Fibroblast of pulmonary artery (primary cell): ENCODE data around the gene IFT74.

Experiments used
- DNase-seq: peaks from one replicate; pipeline ENCODE4 v3.0.0-alpha.2; 2010; ENCODE audit warnings: low read depth
- H3K4me3 ChIP-seq: replicated peaks from 2 replicates; pipeline ENCODE4 v1.5.1; 2011; ENCODE audit warnings: low read depth, mild to moderate bottlenecking, control low read depth, low read length, moderate library complexity
- TF ChIP-seq, protein P1 (sequence below): IDR thresholded peaks from 2 replicates; pipeline ENCODE4 v1.5.1; 2011; ENCODE audit warnings: mild to moderate bottlenecking, control low read depth, low read length, inconsistent platforms; ENCODE audit errors: missing control alignments

Gene IFT74

GRCh38 chr9:27108981-27109541, 152.8 kb downstream of the IFT74 start, which contains the start of gene TEK:
Gene TEK (plus strand): TSS chr9:27109225. CDS start chr9:27109591, 366 bp downstream.
- H3K4me3 ChIP-seq = peak within 1 kb of the TSS; percentile 60
- peak; percentile 53 for DNase-seq

GRCh38 chr9:27109621-27110020, 153.4 kb downstream of the IFT74 start:
- TF ChIP-seq, protein P1, sequence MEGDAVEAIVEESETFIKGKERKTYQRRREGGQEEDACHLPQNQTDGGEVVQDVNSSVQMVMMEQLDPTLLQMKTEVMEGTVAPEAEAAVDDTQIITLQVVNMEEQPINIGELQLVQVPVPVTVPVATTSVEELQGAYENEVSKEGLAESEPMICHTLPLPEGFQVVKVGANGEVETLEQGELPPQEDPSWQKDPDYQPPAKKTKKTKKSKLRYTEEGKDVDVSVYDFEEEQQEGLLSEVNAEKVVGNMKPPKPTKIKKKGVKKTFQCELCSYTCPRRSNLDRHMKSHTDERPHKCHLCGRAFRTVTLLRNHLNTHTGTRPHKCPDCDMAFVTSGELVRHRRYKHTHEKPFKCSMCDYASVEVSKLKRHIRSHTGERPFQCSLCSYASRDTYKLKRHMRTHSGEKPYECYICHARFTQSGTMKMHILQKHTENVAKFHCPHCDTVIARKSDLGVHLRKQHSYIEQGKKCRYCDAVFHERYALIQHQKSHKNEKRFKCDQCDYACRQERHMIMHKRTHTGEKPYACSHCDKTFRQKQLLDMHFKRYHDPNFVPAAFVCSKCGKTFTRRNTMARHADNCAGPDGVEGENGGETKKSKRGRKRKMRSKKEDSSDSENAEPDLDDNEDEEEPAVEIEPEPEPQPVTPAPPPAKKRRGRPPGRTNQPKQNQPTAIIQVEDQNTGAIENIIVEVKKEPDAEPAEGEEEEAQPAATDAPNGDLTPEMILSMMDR = no peak

More at GRCh38 chr9:27108981-27109541, 152.8 kb downstream of the IFT74 start, which contains the start of gene TEK:
- TF ChIP-seq, protein P1 = no peak

GRCh38 chr9:27110181-27110580, 154.0 kb downstream of the IFT74 start:
- TF ChIP-seq, protein P1 = no peak
- peak overlapping the region; percentile 60 for H3K4me3 ChIP-seq
- no peak for DNase-seq

More at GRCh38 chr9:27109621-27110020, 153.4 kb downstream of the IFT74 start:
- H3K4me3 ChIP-seq = peak overlapping the region; percentile 60
- no peak for DNase-seq

DNA sequence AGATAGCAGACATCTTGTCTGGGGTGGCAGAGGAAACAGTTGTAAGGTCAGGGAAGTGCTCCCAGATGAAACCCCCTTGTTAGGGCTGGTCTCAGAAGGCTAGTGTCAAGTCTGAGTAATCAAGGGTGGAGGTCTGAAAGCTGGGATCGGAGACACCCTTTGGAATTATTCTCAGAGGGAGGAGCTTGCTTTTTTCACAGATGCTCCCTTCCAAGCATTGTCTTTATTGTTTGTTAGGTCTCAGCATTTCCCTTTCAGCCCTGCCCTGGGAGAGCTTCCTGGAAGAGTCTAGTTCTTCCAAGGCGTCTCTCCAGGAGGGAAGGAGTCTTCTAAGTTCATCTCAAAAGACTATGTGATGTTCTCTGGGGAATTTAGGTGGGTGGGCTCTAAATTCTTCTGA, 156.0 kb downstream of the IFT74 start:
- TF ChIP-seq, protein P1 = no peak
- DNase-seq = no peak
- no peak overlapping the region for H3K4me3 ChIP-seq
